Chondrocyte (in vitro differentiated cells): Measurements from ENCODE around the gene NLRP2B. TPM values are rescaled to one million over a fixed set of nuclear protein-coding genes. Genes with fewer than 3 reads are reported as not detected.

Experiments used
- DNase-seq: peaks from one replicate; pipeline ENCODE4 v3.0.0; 2021; ENCODE audit warnings: mixed read lengths, low spot score
- H3K27ac Mint-ChIP-seq: one replicate; pipeline ENCODE4 v1.8.0; 2021; ENCODE audit warnings: mild to moderate bottlenecking, moderate library complexity, mixed read lengths; ENCODE audit not compliant: unreplicated experiment
- H3K27me3 Mint-ChIP-seq: 2 replicates; pipeline ENCODE4 v1.8.0; 2021; ENCODE audit warnings: low read depth, mixed read lengths
- H3K36me3 Mint-ChIP-seq: 2 replicates; pipeline ENCODE4 v1.8.0; 2021; ENCODE audit warnings: low read depth, mixed read lengths
- H3K4me1 Mint-ChIP-seq: 2 replicates; pipeline ENCODE4 v1.8.0; 2021; ENCODE audit warnings: low read depth, mild to moderate bottlenecking, mixed read lengths
- H3K4me3 Mint-ChIP-seq: one replicate; pipeline ENCODE4 v1.8.0; 2021; ENCODE audit warnings: mild to moderate bottlenecking, moderate library complexity, mixed read lengths; ENCODE audit not compliant: unreplicated experiment
- H3K9me3 Mint-ChIP-seq: 2 replicates; pipeline ENCODE4 v1.8.0; 2021; ENCODE audit warnings: low read depth, mixed read lengths
- CTCF ChIP-seq: fragments of 200-600 bp; sonication (generic); IDR thresholded peaks from 2 replicates; pipeline ENCODE4 v1.5.0; 2021; ENCODE audit warnings: antibody characterized with exemption, mild to moderate bottlenecking, moderate library complexity
- total RNA-seq: library from RNA; stranded (reverse); gene quantifications from 3 replicates; pipeline ENCODE4 v1.2.1, GENCODE V29; 2021

Gene NLRP2B
- total RNA-seq, 1 donor from 2014 or later = not detected

DNA sequence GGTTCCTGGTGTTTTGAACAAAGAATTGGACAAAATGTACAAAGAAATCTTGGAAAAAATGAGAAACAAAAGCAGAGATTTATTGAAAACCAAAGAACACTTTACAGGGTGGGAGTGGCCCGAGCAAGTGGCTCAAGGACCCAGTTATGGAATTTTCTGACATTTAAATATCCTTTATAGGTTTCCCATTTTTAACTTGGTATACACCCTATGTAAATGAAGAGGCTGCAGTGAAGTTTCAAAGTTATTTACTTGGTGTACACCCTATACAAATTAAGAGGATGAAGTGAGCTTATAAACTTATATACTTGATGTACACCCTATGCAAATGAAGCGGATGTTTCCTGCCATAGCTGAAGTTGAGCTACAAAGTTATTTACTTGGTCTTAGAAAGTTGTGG lies 4.7 kb downstream of the NLRP2B start:
- no peak for DNase-seq
- H3K9me3 Mint-ChIP-seq = peaks cover 64% of the 10 kb centered on the region
- H3K4me3 Mint-ChIP-seq = no peak overlapping the region
- no peaks in the 10 kb centered on the region for H3K4me1 Mint-ChIP-seq
- no peak overlapping the region for H3K27ac Mint-ChIP-seq
- H3K36me3 Mint-ChIP-seq = peaks cover 5% of the 10 kb centered on the region
- no peak for TF ChIP-seq CTCF
- H3K27me3 Mint-ChIP-seq = no peaks in the 10 kb centered on the region

DNA sequence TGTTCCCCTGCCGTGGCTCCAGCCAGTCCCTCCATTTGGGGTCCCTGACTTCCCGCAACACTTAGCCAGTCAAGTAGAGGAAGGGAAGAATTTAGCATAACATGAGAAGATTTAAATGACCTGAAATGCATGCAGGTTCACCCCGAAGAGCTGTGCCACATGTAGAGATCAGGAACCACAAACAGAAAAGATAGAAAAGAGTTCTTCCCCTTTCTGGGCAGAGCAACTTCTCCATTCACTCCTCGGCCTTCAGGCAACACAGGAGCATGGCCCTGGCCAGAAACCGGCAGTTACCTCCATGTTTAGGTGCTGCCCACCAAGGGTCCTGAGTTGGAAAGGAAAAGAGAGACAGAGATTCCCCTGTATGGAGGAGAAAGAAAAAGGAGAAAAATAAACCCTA lies 5.2 kb downstream of the NLRP2B start:
- Mint-ChIP-seq H3K4me3 (no peak overlapping the region), H3K27ac (no peak overlapping the region), H3K36me3 (peaks cover 5% of the 10 kb centered on the region), H3K4me1 (no peaks in the 10 kb centered on the region), H3K27me3 (no peaks in the 10 kb centered on the region), H3K9me3 (peaks cover 60% of the 10 kb centered on the region)
- no peak for TF ChIP-seq CTCF
- no peak for DNase-seq

DNA sequence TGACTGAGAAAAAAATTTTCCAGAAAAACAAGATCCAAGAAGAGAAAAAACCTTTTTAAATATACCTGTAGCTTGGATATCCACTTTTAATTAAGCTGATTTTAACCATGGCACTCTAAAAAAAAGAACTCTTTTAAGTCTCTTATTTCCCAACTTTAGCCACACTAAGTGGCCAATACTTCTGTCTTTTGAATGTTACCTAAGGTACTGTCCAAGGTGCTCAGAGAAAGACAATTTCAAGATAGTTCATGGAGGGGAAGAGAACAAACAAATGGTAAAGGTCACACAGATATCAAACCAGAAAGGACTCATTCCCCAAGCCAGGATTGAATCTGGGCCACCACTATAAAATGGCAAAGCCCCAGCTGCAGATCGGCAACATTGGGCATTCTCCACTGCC lies 10.1 kb downstream of the NLRP2B start:
- DNase-seq = no peak
- H3K27me3 Mint-ChIP-seq = no peaks in the 10 kb centered on the region
- no peaks in the 10 kb centered on the region for H3K4me1 Mint-ChIP-seq
- TF ChIP-seq CTCF = no peak
- H3K27ac Mint-ChIP-seq = no peak overlapping the region
- peaks cover 44% of the 10 kb centered on the region for H3K9me3 Mint-ChIP-seq
- no peak overlapping the region for H3K4me3 Mint-ChIP-seq
- H3K36me3 Mint-ChIP-seq = peaks cover 3% of the 10 kb centered on the region

DNA sequence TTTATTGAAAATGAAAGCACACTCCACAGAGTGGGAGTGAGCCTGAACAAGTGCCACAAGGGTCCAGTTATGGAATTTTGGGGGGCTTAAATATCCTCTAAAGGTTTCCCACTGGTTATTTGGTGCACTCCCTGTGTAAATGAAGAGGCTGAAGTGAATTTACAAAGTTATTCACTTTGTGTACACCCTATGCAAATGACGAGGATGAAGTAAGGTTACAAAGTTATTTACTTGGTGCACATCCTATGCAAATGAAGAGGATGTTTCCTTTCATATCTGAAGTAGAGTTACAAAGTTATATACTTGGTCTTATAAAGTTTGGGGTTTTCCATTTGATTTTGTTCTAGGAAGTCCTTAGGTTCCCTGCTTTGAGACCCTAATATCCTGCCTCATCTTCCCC lies 13.1 kb downstream of the NLRP2B start:
- no peak for TF ChIP-seq CTCF
- Mint-ChIP-seq H3K4me1 (no peaks in the 10 kb centered on the region), H3K36me3 (no peaks in the 10 kb centered on the region), H3K27me3 (no peaks in the 10 kb centered on the region), H3K4me3 (no peak overlapping the region), H3K9me3 (peaks cover 52% of the 10 kb centered on the region), H3K27ac (no peak overlapping the region)
- DNase-seq = no peak

DNA sequence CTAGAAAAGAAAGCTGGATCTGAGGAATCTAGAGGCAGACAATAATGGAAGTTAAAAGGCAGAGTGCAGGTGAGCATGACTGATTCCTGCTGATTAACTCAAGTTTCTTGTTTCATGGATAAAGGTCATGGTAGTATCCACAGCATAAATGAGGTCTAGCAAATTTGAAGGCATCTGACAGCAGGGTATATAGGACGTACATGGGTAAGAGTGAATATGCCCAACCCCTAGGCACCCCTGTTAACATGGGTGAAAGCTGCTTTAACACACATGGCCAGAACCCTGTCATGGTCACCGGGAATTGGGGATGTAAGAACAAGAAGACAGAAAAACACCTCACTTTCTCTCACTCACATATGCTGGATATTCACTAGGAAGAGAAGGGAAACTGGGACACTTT lies 25.0 kb downstream of the NLRP2B start:
- H3K36me3 Mint-ChIP-seq = no peaks in the 10 kb centered on the region
- no peak for DNase-seq
- TF ChIP-seq CTCF = no peak
- H3K4me3 Mint-ChIP-seq = no peak overlapping the region
- H3K4me1 Mint-ChIP-seq = no peaks in the 10 kb centered on the region
- no peak overlapping the region for H3K27ac Mint-ChIP-seq
- H3K9me3 Mint-ChIP-seq = peaks cover 44% of the 10 kb centered on the region
- no peaks in the 10 kb centered on the region for H3K27me3 Mint-ChIP-seq
